Measurements from ENCODE around the gene BBIP1. TPM values are rescaled to one million over a fixed set of nuclear protein-coding genes. Genes with fewer than 3 reads are reported as not detected.
"Not testable (repeated sequence)": the region's sequence is repeated elsewhere in the genome, so short reads cannot be mapped to it uniquely, and the experiment has no call there.

The BBIP1 gene
- total RNA-seq, 1 donor from 2014 or later: 67.3 TPM

DNA sequence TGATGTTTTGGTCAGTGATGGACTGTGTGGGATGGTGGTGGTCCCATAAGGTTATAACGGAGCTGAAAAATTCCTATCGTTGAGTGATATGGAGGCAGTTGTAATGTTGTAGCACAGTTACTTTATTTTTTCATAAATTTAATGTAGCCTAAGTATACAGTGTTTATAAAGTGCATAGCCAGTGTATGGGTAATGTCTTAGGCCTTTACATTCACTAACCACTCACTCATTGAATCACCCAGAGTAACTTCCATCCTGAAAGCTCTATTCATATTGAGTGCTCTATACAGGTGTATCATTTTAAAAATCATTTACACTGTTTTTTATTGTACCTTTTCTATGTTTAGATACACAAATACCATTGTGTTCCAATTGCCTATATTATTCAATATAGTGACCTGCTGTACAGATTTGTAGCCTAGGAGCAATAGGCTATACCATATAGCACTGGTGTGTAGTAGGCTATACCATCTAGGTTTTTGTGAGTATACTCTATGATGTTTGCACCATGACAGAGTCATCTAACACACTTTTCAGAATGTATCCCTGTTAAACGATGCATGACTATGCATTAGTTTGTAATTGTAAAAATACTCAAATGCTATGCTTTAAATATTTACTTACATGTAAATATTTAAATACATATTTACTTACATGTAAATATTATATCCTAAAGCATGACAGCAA lies 26.2 kb downstream of the BBIP1 start:
- DNase-seq (ENCODE audit: low spot score in 2 of 2) (no peak), FAIRE-seq (peak; percentile 6)

DNA sequence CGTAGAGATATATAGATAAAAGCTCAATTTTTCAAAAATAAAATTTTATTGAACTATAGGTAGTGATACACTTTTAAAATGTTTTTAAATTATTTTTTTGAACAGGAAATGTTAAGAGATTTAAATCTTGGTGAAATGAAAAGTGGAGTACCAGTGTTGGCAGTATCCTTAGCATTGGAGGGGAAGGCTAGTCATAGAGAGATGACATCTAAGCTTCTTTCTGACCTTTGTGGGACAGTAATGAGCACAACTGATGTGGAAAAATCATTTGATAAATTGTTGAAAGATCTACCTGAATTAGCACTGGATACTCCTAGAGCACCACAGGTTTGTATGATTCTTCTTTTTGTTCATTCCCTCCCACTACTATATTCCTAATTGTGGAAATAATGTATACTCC lies 31.4 kb downstream of the BBIP1 start:
- FAIRE-seq (no peak), DNase-seq (ENCODE audit: low spot score in 2 of 2) (no peak)

DNA sequence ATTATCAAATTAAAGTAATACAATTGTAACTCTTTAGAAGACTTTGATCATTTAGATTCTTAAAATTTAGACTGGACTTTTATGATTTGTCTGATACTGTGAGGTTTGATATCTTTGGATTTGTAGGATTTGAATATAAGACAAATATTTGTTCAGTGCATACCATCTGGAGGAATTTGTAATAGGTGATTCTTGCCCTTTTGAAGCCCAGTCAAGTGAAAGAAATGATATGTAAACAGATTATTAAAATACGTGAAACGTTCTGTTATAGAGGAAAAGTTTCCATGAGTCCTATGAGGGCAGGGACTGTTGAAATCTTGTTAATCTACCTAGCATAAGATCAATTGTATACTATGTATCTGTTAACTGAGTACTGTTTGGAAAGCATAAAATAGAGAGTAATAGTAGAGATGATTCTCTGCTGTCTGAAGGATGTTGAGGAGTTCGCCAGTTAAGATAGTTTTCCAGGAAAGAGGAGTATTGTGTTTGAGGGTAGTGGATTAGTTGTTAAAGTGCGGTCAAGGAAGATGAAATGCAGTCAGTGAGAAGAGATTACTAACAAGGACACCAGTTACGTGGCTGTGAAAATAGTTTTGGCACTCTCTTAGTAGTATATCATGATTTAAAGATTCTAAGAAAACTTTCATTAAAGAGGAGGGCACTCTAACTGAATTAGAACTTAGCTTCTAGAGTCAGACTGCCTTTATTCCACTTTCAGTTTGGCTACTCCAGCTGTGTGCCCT lies 32.9 kb downstream of the BBIP1 start:
- DNase-seq (ENCODE audit: low spot score in 2 of 2) (no peak), FAIRE-seq (no peak)

DNA sequence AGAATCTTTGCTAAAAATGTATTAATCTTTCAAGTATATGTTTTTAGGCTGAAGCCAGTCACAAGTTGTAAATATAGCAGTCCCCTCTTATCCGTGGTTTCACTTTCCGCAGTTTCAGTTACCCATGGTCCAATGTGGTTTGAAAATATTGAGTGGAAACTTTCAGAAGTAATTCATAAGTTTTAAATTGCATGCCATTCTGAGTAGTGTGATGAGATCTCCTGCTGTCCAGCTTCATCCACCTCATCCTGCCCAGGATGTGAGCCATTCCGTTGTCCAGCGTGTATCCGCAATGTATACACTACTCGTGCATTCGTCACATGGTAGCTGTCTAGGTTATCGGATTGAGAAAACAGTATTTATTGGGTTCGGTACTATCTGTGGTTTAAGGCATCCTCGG lies 35.1 kb downstream of the BBIP1 start:
- FAIRE-seq (no peak), DNase-seq (ENCODE audit: low spot score in 2 of 2) (no peak)

DNA sequence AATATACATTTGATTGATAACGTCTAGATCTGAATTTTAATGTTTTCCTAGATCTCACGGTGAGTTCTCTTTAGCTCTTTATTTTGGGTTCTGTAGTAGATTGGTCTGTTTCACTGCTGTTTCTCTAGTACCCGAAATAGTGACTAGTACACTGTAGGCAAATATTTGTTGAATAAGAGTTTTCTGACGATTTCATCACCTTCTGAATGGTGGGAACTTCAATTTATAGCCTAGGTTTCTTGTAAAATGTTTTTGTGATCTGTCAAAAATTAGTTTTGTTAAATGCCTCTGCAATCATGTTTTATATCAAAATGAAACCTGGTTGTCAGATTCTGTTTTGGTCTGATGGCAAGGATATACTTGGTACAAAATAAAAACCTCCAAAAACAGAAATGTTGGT lies 37.1 kb downstream of the BBIP1 start:
- FAIRE-seq (no peak), DNase-seq (ENCODE audit: low spot score in 2 of 2) (no peak)

DNA sequence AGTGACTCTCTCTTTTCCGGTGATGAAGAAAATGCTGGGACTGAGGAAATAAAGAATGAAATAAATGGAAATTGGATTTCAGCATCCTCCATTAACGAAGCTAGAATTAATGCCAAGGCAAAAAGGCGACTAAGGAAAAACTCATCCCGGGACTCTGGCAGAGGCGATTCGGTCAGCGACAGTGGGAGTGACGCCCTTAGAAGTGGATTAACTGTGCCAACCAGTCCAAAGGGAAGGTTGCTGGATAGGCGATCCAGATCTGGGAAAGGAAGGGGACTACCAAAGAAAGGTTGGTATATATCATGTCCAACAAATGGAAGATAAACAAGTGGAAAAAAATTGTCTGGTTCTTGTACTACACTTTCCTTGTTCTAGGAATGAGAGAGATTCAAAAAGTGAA lies 37.7 kb downstream of the BBIP1 start:
- no peak for FAIRE-seq
- no peak for DNase-seq (ENCODE audit: low spot score in 2 of 2)

DNA sequence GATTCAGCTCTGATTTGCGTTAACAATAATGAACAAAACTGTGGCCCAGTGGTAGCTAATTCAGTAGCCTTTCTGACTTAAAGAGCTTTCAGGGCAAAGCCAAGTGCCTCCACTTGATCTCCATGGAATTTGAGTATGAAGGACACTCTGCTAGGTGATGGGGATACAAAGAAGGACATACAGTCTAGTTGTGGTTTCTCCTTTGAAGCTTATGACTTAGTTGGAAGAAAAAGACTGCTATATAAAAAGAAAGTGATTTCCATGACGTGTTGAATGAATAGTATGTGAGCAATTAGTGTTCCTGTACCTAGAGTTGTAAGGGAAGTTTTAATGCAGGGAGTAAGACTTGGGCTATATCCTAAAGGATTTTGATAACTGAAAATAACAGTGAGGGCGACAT lies 39.0 kb downstream of the BBIP1 start:
- no peak for DNase-seq (ENCODE audit: low spot score in 2 of 2)
- FAIRE-seq: no peak

DNA sequence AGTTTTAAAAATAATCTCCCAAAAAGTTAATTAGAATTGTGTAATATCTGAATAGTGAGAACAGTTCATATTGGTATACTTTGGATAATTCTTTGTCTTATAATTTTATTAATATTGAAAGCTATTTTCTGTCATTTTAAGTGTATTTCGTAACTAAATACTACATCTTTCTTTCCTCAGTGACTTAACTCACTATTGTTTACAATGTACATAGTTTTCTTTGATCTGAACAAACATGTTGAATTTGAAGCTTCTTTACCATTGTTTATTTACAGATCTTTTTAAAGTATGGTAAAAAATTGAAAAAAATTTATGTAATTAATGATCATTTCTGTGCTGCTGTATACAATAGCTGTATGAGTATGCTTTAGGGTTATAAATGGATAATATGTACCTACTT lies 42.2 kb downstream of the BBIP1 start:
- peak; percentile 50 for FAIRE-seq

DNA sequence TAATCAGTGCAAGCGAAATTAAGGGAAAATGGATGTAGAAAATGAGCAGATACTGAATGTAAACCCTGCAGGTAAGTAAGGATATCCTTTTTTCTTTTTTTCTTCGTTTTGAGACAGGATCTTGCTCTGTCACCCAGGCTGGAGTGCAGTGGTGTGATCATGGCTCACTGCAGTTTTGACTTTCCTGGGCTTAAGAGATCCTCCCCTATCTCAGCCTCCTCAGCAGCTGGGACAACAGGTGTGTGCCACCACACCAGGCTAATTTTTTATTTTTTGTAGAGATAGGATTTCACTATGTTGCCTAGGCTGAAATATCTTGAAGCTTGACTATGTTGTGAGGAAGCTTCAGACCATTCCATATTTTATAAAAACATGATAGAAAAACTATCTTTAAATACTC lies 43.0 kb downstream of the BBIP1 start:
- FAIRE-seq: no peak
- no peak for DNase-seq (ENCODE audit: low spot score in 2 of 2)

More for the DNA sequence above, 42.2 kb downstream of the BBIP1 start:
- no peak for DNase-seq (ENCODE audit: low spot score in 2 of 2)

DNA sequence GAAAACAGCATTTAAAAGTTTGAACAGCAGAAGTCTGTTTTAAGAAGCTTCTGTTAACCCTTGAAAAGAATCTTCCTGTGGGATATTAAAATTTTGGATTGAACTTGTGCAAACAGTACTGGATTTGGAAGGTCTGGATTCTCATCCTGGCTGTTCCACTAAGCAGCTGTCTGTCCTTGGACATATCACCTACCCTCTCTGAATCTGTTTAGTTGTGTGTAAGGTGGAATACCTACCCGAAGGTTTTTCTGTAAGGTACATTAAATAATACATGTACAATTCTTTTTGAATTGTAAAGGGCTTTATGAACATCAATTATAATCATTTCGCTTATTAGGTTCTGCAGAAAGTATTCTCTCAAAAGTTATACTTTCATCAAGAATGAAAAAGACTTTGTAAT lies 45.0 kb downstream of the BBIP1 start:
- DNase-seq (ENCODE audit: low spot score in 2 of 2) (no peak), FAIRE-seq (no peak)

DNA sequence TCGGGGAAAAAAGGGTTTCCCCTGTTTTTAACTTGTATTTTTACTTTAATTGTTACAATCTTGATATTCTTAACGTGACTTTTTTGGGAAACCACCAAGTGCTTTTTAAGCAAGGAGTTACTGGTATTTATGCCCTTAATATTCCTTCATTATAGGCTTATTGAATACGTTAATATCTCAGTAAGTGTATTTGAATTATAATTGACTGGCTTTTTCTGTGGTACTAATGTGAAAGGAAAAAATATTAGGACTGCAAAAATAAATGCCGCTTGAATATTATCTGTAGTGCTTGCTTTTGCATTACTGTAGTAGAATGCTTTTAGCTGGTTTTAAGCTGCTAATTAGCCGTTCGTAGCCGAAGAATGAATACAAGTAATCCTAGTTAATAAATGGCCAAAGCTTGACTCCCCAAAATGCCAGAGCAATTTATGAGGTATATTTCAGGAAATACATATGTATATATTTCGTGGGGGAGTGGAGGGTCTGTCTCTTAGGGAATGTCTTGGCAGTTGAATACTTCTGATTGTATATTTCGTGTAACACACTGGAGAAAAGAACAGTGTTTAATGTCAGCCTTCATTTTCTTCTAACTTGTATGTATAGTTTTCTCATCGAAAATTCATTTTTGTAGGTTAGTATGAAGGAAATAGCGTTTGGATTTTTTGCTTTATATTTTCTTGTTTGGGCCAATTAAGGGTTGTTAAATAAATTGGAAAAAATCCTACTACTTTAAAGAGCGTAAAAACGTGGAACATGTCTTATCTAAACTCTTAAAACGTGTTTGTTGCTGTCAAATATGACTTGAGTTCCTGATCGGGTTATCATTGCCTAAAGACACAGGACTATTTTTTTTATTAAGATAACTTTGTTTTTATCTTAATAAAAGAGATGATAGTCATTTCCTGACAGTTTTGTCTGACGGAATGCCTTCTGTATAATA lies 45.7 kb downstream of the BBIP1 start:
- FAIRE-seq (peak; percentile 3), DNase-seq (ENCODE audit: low spot score in 2 of 2) (no peak)

DNA sequence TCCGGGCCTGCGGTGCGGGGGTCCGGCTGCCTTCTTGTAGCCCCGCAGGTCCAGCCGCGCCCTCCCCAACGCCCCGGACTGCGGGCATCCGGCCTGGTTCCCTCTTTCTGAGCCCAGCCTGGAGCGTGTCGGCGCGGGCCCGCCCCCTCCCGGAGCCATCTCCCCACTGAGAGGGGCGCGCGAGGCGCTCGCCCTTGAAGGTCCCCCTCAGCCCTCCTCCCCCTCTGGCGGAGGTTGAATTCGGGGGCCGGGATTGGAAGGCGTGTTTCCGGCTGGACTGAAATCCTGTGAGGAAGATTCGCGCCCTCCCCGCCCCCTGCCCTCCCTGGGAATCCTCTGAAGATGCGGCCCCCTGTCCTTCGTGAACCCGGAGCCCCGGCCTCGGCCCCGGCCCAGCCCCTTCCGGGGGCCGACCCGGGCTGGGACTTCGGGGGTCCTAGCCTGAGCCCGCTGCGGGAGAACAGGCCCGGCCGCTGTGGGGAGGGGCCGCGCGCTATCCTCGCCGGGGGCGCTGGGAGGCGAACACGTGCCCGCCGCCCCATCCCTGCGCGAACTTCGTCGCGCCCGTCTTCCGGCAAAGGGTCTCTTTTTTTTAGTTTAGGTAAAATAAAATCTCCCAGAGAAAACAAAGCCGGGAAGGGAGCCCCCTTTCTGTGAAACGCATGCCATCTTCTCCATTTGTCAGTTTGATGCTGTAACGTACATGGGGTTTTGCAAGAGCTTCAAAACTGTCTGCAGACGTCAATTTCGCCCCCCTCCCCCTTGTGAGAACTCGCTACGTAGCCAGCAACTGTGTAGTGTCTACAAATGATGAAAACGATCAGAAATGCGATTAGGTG lies 46.6 kb downstream of the BBIP1 start:
- peak; percentile 32 to 53 for DNase-seq (ENCODE audit: low spot score in 2 of 2)
- no peak for FAIRE-seq

DNA sequence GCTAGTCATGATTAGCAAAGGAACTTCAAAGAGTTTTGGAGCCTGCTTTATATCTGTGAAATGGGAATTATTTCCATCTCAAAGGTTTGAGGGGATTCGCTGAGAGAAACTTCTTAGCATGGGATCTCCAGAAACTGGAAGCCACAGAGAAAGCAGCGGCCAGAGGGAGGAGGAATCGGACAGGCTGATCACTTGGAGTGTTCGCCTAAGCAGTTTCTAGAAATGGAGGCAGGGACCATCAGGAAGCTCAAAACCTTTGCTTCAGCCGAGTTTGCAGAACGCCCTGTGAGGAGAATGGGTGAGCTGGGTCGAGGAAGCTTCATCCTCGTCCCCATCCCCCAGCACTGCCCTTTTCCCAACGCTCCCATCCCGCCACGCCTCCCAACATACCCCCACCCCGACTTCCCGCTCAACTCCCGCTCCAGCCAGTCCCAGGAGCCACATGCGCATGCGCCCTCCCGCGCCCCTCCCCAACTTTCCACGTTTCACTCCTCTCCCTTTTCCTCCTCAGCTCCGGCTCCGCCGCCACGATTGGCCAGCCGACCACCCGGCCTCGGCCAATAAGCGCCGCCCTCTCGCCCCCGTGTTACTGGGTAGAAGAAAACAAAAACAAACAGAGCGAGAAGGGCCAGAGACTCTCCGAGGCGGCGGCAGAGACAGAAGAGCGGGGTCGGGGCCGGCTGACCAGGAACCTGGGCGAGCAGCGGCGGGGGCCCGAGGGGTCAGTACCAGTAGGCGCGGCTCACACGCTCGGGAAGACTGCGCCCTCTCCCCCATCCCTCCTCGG lies 47.5 kb downstream of the BBIP1 start, which contains the start of gene PDCD4:
TSS of gene PDCD4 (plus strand) at position 631 of the 787 bp plus-strand sequence. CDS start 4,100 bp downstream, outside the sequence.
- DNase-seq (ENCODE audit: low spot score in 2 of 2): peak; percentile 88
- peak; percentile 72 for FAIRE-seq

DNA sequence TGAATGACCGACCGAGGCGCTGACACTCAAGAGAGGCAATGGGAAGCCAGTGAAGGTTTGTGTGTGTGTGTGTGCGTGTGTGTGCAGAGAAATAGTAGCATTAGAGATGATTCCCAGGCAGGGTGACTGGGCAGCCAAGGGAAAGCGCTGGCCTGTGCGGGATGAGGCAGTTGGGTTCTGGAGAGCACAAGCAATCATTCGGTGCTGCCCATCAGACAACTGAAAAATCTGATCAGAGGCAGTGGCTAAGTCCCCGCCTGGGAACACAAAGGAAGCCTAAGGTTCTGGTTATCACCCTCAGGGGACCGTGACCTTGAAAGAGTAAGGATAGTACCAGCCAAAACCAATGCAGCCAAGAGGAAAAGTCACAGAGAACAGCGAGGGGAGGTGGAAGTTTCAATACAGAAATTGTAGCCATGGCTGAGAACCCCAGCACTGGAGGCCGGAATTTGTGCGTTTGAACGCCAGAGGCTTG lies 48.1 kb downstream of the BBIP1 start:
- FAIRE-seq (no peak), DNase-seq (ENCODE audit: low spot score in 2 of 2) (no peak)

DNA sequence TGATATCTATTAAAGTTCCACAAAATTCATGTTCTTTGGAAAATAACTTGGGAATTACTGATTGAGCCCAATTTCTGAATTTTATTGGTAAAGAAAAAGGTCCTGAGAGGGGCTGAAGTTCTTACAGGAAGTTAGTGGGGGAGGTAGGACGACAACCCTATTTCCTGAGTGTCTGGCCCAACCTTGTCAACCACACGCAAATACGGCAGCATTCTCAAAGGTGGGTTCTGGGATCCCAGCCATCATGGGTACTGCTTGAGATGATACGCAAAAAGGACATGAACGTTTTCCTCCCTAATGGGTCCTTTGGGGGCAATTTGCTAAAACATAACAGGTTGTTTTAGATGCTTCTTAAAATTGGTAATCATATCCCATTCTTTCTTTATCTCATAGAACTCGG lies 50.0 kb downstream of the BBIP1 start:
- no peak for DNase-seq (ENCODE audit: low spot score in 2 of 2)
- no peak for FAIRE-seq

DNA sequence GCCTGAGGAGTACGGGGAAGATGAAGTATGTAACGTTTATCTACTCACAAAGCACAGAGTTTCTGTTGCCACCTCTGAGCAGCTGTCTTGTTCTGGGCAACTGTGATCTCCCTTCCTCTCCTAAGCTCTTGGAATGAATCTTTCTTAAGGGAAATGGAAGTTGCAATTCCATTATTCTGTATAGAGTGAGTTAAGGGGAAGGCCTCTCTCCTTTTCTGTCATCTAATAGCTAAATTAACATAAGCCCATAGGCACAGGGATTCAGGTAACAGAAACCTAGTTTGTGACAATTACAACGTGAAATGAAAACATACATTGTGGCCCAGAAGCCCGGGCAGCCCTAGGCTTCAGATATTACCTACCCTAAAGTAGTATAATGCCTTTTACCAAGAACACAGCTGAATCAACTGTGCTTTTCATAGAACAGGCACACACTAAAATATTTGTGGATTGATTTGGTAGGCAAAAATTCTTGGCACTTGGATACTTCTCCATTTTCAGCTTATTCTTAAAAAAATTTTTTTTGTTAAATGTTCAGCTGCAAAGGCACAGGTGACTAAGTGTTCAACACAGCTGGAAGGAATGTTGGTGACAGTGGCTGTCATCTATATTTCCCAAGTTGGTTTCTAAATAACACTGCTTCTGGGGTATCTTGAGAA lies 51.0 kb downstream of the BBIP1 start:
- DNase-seq (ENCODE audit: low spot score in 2 of 2): no peak
- no peak for FAIRE-seq

DNA sequence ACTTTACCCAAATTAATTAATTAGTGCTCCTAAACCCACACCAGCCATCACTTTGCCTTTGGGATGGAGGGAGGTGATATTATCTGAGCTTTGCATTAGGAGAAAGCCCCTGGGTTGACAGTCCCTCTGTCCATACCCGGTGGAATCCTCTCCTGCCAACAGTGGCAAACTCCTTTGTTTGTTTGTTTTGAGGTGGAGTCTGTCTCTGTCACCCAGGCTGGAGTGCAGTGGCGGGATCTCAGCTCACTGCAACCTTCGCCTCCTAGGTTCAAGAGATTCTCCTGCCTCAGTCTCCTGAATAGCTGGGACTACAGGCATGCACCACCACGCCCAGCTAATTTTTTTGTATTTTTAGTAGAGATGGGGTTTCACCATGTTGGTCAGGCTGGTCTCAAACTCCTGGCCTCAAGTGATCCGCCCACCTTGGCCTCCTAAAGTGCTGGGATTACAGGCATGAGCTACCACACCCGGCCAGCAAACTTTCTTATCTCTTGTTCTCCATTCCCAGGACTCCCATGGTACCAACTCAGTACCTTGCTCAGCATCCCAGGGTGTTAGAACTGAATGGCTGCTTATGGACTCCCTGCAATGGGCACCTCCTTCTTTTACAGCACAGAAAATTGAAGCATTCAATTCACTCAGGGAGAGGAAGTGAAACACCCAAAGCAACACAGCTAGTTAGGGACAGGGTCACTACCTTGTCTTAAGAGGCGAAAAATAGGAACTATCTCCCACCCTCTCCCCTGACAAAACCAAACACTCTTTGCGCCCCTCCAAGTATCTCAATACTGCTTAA lies 51.8 kb downstream of the BBIP1 start:
- not testable (repeated sequence) for FAIRE-seq; DNase-seq (ENCODE audit: low spot score in 2 of 2)

All from frontal cortex (tissue), 4 donors.